ENCODE results near the gene SUCNR1. TPM values are rescaled to one million over a fixed set of nuclear protein-coding genes. Genes with fewer than 3 reads are reported as not detected.

SUCNR1 gene
- polyA plus RNA-seq, 1 experiment: not detected

GRCh38 chr3:151931171-151931570, 57.7 kb downstream of the SUCNR1 start:
- Histone ChIP-seq H3K9me3 (ENCODE audit: control insufficient read depth, insufficient read depth, low read length) (0 out of 2 replicates have a peak, but pooled peaks cover 2% of the 10 kb centered on the region), H3K27ac (ENCODE audit: low read depth, low read length) (no peak overlapping the region), H3K4me3 (ENCODE audit: low read depth, low read length) (no peak overlapping the region), H3K27me3 (ENCODE audit: control insufficient read depth, insufficient read depth, low read length) (no peaks in the 10 kb centered on the region)
- no peak for DNase-seq (ENCODE audit: low read depth, low spot score)
- POLR2A ChIA-PET: no interaction called here
- CTCF ChIA-PET: interaction anchor here (0.6 to 1.4 kb wide), 3 partner anchors 7 to 473 kb away, joined by 3 to 6 read pairs (median 3); no protein-coding TSS in a partner anchor
- no peak for TF ChIP-seq CTCF (IDR thresholded peaks at IDR 0.05; ENCODE audit: low read depth, low read length)

DNA sequence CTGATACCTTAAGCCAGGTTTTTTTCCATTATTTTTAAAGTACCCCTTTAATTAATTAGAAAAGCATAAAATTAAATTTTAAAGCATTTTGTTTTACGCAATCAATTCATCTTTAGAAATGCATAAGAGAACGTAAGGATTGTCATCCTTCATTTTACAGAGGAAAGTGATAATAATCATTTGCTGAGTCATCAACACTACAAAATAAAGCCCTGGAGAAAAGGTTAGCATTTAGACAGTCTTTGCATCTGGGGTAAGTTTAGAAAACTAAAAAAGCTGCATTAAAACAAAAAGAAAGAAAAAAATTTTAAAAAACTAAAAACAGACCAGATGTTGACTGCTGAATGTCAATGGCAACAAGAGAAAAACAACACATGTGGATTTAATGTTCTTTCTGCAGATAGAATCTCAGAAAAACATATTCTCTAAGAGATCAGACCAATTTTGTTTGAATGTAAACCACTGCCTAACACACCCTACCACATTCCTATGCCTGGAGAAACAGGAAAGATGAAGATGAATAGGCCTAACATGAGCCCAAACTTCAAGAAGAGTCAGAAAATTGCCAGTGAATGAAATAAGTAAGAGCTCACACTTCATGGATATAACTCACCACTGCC, 59.9 kb downstream of the SUCNR1 start:
- ChIA-PET POLR2A (no interaction called here), CTCF (interaction anchor here (0.6 kb wide), 1 partner anchor 489 kb away, joined by 3 read pairs; no protein-coding TSS in a partner anchor)
- H3K27ac ChIP-seq (ENCODE audit: low read depth, low read length): no peak overlapping the region
- DNase-seq (ENCODE audit: low read depth, low spot score): no peak
- TF ChIP-seq CTCF (IDR thresholded peaks at IDR 0.05; ENCODE audit: low read depth, low read length): no peak
- H3K27me3 ChIP-seq (ENCODE audit: control insufficient read depth, insufficient read depth, low read length): no peaks in the 10 kb centered on the region
- no peak overlapping the region for H3K4me3 ChIP-seq (ENCODE audit: low read depth, low read length)
- no peaks in the 10 kb centered on the region for H3K9me3 ChIP-seq (ENCODE audit: control insufficient read depth, insufficient read depth, low read length)

Other genes with a start within 250 kb of the SUCNR1 start
- gene AADACL2, start 139.7 kb upstream of the SUCNR1 start, polyA plus RNA-seq (2011; rRNA removed): not detected in 2 replicates
- not detected in 2 replicates for gene AADAC, start 59.5 kb upstream of the SUCNR1 start, polyA plus RNA-seq (2011; rRNA removed)